ENCODE measurements around the gene SHC4. TPM values are rescaled to one million over a fixed set of nuclear protein-coding genes. Genes with fewer than 3 reads are reported as not detected.

Gene SHC4
- total RNA-seq: 1.9 and 2.9 TPM in 2 replicates

DNA sequence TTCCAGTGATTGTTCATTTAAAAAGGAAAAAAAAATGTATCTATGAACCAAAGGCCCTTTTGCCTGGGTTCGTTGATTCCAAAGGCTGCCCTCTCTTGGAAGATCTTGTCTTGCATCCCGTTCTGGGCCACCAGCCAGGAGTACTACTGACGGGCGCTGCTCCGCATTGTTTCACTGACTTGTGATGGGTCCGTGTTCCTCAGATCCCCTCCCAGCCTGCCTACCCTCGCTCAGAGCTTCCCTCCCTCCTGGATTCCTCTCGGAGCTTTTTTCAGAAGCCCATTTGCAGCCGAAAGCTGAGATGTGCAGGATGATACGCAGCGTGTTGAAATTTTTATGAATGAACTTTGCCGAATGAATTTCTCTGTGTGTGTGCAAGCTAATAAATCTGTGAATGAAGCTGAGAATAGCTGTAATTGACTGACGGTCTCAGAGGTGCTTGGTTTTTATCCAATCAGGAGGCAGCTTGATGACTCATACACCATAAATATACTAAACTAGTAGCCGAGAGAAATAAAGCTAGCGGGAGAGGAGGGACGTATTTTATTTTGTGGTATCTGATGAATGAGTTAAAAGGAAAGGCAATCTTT, at the start of gene SHC4:
Gene SHC4 (minus strand): TSS at position 396 of the 590 bp plus-strand sequence. CDS start 904 bp downstream, outside the sequence.

GRCh38 chr15:48877630-48878595, 85.8 kb downstream of the SHC4 start, which contains the start of gene EID1:
Gene EID1, plus strand, starts transcription at chr15:48878134. Its CDS starts 43 bp downstream, at chr15:48878177.

DNA sequence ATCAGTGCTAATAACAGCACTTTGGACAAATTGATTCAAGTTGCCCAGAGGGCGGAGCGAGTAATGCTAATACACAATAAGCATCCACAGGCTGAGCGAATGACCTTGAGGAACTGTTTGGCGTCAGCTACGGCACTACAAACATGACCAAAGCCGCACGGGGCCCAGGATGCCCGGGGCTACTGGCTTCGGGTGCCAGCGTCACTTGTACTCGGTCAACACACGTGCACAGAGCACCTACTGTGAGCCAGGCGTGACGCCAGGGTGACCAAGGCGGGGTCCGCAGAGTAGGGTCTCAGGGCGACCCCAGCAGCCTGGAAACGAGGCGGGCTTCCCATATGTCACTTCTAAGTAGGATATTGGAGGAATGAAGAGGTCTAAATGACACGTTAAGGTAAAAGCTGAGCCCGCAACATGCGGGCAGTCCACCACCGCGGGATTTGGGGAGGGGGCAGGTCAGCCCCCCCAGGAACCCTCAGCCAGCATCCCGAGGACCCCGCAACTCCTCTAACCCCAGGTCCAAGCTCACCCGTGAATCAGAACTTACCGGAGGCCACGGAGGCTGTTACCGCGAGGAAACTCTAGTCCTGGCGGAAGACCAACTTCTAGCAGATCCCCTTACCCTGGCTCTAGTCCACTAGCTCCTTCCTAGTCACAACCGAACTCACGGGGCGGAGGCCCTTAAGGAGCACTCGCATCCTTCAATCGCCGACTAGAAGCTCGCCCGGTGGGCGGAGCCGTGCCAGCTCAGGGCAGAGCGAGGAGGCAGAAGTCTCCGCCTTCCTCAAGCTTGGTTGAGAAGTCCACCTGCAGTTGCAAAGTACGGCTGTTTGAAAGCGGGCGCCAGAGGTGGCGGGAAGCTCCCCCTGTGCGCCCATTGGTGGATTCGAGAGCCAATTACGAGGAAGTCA, 153.1 kb downstream of the SHC4 start, which contains the start of gene CEP152:
Gene CEP152 (minus strand): TSS at position 656 of the 911 bp plus-strand sequence. CDS start 5,420 bp downstream, outside the sequence.

Other genes with a start within 250 kb of the SHC4 start
- gene CEP152, start 152.8 kb downstream of the SHC4 start, total RNA-seq: 1.7 and 5.0 TPM in 2 replicates
- gene EID1, start 85.8 kb downstream of the SHC4 start, total RNA-seq: 322 and 335 TPM in 2 replicates
- 13.3 and 17.7 TPM in 2 replicates for gene SECISBP2L, start 82.5 kb upstream of the SHC4 start, total RNA-seq
- 39.2 and 50.2 TPM in 2 replicates for gene COPS2, start 191.7 kb upstream of the SHC4 start, total RNA-seq
- 49.4 and 57.4 TPM in 2 replicates for gene GALK2, start 206.3 kb upstream of the SHC4 start, total RNA-seq